Measurements from ENCODE around the gene RHOT2.

The RHOT2 gene

DNA sequence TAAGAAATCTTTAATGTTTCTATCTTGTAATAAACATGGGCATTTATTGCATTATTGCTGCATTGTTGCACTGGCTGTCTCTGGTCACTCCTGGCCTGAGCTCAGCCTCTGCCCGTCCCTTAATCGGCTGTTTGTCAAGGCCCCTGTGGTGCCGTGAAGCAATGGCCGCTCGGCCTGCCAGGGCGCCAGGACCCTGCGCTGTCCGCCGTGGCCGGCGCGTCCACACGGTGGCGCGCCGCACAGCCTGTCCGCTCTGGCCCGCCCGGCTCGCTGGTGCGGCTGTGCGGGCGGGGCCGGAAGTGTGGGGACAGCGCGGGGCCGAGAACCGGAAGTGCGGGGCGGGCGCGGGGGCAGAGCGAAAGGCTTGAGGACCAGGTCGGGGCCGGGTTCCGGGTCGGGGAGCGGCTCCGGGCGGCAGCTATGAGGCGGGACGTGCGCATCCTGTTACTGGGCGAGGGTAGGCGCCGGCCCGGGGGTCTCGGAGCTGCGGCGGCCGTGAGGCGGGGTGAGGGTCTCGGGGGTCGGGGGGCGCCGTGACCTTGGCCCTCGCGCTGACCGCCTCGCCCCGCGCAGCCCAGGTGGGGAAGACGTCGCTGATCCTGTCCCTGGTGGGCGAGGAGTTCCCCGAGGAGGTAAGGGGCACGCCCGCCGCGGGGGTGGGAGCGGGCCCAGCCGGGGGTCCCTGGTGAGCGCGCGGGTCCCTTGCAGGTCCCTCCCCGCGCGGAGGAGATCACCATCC, at the start of gene RHOT2:
TSS of gene RHOT2 (plus strand) at position 353 of the 739 bp plus-strand sequence. CDS start at position 421, 68 bp downstream.
- peak; percentile 96 to 97 for DNase-seq

DNA sequence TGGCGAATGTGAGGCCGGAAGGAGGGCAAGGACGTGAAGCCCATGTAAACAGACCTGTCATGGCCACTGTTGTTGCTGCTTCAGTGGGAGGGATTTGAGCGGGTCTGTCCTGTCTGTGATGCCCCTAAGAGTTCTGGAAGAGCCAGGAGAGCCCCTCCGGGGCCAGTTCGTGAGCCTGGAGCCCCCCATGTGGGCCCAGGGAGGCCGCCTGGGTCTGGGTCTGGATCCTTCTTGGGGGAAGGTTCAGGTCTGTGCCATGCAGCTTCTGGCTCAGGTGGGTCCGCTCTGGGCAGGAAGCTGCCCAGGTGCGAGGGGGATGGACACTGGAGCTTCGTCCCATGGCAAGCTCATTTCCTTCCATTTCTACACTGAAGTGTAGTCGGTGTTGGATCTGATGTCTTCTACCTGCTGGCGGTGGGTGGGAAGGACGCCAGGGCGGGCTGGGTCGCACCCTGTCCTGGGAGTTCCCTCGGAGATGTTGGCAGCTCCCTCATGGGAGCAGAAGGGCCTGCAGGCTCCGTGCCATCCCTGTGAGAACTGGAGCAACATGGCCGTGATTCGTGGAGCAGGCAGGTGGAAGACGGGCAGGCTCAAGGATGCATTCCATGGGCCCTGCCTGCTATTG, 48.3 kb upstream of the RHOT2 start:
- DNase-seq = no peak

DNA sequence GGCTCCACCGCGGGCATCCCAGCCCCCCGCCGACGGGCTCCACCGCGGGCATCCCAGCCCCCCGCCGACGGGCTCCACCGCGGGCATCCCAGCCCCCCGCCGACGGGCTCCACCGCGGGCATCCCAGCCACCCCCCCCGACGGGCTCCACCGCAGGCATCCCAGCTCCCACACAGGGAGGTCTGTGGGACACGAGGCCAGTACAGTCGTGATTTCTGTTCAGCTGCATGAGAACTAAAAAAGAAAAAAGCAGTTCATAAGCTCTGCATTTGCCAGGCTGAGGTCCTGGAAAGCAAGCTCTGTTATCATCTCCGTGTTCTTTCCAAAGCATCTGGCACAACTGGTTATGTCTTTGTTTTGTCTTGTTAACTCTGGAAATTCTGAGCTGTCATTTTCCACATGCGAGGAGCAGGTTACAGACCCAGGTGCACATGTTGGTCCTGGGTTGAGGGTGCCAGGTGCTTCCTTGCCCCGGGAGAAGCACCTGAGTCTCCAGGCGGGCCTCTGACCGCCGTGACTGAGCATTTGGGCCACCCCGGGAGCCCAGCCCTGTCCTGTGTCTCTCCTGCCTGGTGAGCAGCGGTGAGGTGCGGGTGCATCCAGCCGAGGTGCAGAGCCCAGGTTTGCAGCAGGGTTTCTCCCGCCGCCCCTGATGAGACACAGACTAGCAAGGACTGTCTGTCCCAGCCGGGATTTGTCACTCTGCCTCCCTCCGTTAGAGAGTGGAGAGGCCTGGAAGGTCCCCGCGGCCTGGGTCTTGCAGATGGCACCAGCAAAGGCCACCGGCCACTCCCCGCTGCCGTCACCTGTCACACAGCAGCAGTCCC, 47.0 kb upstream of the RHOT2 start:
- DNase-seq = no peak

DNA sequence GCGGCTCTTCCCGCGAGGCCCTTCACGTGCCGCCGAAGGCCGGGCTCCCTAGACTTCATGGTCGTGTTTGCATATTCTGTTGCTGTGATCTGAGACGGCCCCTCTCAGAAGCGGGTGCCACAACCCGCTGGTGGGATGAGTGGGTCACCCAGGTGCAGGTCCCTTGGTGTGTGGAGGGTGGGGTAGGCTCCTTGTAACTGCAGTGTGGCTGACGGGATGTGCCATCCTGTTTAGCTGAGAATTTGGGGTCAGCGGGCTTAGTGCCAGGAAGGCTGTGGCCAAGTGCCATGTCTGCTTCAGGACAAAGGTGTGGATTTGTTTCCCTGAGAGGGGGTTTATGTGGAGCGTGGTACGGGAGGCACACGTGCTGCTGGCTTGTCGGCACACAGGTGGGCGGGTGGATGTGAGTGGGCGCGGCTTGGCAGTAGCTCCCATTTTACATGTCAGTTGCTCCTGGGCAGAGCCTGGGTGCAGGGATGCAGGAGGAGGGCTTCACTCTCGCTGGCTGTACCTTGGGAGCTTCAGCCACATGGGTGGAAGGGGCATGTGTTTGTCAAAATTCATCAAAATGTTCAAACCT, 46.3 kb upstream of the RHOT2 start:
- no peak for DNase-seq

DNA sequence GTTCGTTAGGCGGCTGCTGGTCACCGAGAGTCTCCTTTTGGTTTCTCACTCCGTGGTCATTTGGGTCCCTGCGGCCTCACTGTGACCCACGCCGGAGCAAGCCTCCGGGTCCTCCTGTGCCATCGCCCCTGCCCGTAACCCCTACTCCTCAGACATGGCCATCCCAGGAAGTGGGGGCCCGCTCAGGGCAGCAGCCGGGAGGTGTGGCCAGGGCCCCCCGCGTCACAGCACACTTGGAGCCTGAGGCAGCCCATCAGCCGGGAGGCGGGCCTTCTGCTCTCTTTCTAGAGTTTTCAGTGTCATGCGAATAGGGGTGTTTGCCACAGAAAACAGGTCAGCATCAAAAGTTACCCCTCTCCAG, 45.0 kb upstream of the RHOT2 start:
- DNase-seq = no peak

DNA sequence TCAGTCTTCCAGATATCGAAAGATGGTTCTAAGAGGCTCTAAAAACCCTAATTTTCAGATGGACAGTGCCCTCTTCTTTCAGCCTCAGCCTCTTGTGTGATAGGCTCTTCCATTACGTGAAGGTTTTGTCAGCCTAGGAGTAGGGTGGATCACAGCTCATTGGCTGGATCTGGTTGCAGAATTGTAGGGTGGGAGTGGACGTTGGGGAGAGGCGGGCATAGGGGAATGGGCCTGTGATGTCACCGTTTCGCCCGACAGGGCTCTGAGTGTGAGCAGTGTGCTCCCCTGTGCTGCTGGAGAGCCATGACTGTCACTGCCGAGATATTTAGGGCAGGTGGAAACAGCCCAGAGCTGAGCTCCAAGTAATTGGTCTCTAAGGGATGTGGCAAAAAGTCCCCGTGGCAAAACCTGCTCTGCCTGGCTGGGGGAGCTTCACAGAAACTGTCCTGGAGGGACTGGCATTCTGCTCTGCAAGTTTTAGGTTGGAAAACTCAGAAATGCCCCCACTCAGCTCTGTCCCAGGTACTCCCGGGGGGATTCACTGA, 43.3 kb upstream of the RHOT2 start:
- DNase-seq = no peak

DNA sequence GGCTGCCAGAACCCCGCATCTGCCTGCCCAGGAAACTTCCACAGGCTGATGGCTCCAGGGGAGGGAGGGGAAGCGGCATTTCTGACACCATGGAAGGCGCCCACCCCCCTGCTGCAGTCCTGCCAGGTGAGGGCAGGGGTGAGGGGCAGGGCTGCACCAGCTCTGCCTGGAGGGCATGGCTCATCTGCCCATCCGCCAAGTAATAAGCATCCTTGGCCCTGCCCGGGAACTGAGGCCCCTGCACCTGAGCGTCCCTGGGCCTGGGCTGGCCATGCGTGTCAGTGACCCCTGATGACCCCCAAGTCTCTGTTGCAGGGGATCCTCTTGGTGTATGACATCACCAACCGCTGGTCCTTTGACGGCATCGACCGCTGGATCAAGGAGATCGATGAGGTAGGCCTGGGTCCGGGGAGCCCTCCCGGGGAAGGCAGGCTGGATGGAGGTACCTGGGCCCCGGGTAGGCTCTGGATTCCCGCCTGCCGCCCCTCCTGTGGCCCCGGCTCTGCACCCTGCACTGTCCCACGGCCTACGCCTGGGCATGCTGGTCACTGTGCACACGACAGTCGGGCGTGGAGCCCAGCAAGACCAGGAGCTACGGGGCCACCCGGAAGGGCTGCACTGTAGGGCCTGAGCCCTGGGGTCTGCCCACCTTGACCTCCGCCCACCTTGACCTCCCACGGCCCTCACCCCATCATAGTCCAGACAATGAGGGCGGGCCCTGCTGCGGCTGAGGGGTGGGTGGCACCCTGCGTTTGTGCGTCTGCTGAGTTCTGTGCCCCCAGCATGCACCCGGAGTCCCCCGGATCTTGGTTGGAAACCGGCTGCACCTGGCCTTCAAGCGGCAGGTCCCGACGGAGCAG, 42.6 kb upstream of the RHOT2 start:
- DNase-seq = no peak

DNA sequence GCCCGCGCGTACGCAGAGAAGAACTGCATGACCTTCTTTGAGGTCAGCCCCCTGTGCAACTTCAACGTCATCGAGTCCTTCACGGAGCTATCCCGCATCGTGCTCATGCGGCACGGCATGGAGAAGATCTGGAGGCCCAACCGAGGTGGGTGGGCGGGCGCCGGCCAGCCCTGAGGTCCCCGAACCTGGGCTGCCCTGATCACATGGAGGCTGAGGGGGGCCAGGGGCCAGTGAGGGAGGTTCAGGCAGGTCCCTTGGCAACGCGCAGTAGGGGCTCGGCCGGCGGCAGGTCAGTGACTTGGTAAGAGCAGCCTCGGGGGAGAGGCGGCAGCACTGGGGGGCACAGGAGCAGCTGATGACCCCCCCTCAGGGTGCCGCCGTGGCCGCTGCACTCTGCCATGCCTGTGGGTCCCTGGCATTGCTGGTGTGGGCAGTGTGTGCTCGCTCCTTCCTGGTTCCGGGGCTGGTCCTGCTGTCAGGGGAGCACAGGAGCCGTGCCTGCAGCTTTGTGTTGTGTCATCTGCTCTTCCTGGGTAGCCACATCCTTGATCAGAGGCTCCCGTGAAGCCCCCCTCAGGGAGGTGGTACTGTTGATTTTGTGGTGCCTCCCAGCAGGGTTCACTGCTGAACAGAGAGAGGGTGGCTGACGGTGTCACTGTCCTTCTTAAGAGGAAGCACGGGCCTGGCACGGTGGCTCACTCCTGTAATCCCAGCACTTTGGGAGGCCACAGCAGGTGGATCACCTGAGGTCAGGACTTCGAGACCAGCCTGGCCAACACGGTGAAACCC, 41.8 kb upstream of the RHOT2 start:
- DNase-seq = no peak

DNA sequence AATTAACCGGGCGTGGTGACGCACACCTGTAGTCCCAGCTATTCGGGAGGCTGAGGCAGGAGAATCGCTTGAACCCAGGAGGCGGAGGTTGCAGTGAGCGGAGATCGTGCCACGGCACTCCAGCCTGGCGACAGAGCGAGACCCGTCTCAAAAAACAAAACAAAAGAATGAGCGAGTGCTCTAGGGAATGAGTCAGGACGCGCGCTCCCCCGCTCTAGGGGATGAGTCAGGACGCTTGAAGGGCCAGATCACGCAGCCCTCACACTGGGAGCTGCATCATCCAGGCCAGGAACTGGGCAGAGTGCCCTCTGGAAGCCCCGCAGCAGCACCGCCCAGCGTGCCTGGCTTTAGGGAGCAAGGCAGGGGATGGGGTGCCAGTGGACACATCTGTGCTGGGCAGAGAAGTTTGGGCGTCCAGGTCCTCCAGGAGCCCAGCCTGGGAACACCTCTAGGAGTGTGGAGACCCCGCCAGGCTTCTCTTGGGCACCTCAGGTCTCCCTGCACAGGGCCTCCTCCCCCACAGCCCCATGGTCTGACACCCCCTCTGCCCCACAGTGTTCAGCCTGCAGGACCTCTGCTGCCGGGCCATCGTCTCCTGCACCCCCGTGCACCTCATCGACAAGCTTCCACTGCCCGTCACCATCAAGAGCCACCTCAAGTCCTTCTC, 41.0 kb upstream of the RHOT2 start:
- no peak for DNase-seq

DNA sequence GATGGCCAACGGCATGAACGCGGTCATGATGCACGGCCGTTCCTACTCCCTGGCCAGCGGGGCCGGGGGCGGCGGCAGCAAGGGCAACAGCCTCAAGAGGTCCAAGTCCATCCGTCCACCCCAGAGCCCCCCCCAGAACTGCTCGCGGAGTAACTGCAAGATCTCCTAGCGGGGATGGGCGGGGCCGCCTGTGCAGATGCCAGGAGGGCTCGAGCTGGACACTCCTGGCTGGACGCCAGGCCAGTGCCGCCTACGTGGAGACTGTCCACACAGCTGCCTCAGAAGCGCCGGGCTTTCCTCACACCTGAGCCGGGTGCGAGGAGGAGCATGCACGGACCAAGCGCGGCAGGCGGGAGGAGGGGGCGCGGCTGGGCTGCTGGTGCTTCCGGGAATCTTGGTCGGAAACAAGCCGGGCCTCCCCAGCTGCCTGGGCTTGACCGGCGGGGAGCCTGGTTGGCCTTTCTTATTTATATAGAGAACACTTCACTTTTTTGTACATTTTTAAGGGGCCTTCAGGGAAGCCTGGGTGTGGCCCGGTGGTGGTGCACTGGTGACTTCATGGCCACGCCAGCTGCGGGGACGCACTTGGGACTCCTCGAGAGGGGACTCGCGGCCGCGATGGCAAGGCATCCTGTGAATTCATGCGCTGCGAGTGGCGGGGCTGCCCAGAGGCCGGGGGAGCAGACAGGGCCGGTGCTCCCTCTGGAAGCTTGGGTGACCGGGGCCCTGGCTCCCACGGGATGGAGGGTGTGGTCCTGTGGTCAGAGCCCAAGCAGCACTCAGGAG, 40.3 kb upstream of the RHOT2 start:
- DNase-seq = no peak

DNA sequence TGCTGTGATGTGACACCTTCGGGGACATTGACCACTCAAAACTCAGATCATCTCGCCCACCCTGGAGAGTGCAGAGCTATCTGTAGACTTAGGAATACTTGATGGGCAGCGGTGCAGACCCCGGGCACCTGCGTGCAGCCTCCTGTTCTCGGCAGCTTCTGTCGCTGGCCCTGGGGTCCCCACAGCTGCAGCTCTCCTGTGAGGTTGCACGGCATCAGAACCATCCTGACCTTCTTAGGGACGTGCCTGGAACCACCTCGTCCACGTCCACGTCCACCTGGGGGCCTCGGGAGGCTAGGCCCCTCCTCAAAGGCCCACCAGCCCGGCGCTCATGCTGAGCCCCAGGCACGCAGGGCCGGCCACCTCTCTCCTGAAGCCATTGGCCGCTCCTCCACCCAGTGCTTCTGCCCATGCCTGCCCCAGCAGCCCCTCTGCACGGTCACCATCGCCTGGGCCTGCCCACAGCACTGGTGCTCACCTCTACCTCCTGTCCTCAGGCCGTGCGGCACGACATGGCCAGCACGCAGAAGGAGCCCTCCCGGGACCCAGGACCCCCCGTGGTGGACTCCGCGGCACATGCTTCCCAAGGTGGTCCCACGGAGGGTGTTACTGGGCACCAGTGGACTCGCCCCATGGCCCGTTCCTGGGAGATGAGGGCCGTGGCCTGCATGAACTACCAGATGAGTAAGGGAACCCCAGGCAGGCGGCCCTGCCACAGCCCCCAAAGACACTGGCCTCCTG, 39.4 kb upstream of the RHOT2 start:
- DNase-seq = no peak

DNA sequence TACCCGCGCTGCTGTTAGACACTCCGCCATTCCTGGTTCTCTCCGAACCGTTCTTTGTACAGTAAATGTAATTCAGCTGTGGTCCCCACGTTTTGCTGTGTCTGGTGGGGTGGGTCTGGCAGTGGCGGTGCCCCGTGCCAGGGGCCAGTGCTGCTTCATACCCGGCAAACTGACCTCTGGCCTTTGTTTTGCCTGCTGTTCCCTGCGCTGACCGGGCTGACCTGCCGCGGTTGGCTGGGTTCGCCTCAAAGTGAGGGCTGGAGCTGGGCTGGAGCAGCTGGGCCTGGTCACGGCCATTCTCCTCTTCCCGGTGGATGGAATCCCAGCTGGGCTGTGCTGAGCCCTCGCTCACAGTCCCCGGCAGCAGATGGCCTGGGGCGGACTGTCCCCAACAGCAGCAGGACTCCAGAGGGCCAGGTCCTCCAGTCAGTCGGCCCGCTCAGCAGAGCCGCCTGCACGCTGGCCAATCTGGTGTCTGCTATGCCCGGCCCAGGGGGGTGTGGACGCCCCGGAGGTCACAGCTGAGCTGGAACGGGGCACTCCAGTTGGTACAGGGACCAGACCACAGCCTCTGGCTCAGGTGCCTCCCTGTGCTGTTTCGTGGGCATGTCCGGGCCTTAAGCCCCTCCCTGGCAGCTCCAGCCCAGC, 38.6 kb upstream of the RHOT2 start:
- no peak for DNase-seq

DNA sequence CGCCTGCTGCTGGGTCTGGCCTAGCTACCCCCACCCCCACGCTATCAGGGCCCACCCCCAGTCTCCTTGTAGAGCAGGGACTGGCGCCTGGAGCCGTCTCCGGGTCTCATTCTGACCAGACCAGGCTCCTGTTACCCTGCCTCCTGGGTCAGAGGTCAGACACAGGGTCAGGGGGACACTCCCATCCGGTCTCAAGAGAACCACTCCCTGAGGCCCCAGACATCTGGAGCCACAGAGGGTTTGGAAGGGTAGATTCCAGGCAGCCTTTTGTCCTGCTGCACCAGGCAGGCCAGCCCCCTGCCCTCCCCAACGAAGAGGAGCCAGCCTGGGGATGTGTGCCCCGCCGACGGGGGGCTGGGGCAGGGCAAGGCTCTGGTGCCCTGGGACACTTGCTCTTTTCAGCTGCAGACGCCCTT, 38.1 kb upstream of the RHOT2 start:
- DNase-seq = no peak

DNA sequence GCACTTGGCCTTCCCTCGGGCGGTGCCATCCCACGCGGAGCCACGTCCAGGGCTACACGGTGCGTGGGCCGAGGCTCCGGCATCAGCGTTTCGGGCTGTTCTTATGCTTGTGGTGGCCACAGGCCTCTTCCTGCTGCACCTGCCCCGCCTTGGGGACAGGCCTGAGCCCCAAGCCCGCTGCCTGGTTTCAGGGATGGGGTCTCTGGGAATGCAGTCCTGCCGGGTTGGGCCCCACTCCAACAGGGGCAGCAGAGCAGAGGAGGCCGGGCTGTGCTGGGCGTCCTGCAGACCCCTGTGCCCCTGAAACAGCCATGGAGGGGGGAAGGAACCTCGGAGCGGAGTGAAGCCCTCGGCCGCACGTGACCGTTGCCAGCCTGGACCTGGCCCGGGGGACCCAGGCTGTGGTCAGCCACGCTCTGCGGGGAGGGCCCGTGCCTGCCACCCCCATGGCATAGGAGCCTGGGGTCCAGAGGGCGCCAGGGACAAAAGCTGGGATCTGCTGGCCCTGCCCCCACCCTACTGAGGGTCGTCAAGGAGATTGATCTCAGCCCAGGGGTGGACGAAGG, 37.6 kb upstream of the RHOT2 start:
- DNase-seq = no peak

DNA sequence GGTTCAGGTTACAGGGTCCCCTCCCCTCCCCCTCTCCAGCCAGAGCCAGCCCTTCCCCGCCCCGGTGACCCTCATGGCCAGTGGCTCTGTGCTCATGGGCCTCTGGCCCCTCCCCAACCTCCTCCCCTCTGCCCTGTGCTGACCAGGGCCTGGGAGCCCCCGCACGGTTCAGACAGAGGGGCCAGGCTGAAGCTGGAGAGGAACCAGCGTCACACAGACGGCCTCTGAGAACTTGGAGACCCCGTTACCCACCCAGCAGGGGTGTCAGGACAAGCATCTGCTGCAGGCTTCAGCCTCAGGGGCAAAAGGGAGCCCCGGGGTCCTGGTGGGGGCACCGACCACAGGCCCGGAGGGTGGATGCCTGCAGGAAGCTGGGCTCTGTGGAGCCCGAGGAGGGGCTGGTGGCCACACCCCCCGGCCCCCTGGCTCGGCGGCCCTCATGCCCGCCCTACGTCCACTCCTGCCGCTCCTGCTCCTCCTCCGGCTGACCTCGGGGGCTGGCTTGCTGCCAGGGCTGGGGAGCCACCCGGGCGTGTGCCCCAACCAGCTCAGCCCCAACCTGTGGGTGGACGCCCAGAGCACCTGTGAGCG, 37.0 kb upstream of the RHOT2 start, which contains the start of gene WFIKKN1:
TSS of gene WFIKKN1 (plus strand) at position 171 of the 591 bp plus-strand sequence. CDS start at position 440, 269 bp downstream.
- DNase-seq = no peak

DNA sequence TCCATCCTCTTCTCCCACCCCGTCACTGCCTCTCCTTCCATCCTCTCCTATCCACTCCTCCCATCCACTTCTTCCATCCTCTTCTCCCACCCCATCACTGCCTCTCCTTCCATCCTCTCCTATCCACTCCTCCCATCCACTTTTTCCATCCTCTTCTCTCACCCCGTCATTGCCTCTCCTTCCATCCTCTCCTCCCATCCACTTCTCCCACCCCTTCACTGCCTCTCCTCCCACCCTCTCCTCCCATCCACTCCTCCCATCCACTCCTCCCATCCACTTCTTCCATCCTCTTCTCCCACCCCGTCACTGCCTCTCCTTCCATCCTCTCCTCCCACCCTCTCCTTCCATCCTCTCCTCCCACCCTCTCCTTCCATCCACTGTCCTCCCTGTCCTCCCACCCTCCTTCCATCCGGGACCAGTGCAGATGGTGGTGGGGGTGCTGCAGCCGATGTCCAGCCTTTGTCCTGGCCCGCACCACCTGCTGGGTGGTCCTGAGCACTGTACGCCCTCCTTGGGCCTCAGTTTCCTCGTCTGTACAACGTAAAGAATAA, 36.0 kb upstream of the RHOT2 start:
- no peak for DNase-seq

All from activated T-cell treated with anti-CD3 and anti-CD28 coated beads, Interleukin-2, amount 50 U/mL, for 48 hours (primary cell).